ENCODE measurements around the gene C1orf116.

GRCh38 chr1:207064561-207064960, 32.0 kb upstream of the C1orf116 start:
- no peak for TF ChIP-seq TAF1 (IDR thresholded peaks at IDR 0.05; ENCODE audit: low read depth)
- no peak for TF ChIP-seq CTCF (IDR thresholded peaks at IDR 0.05; ENCODE audit: poor library complexity, severe bottlenecking)
- TF ChIP-seq EP300 (conservative IDR thresholded peaks at IDR 0.05; ENCODE audit: poor library complexity, severe bottlenecking), result no peak
- no peak for TF ChIP-seq MXI1 (conservative IDR thresholded peaks at IDR 0.05; ENCODE audit: poor library complexity, severe bottlenecking)
- TF ChIP-seq POLR2AphosphoS5 (IDR thresholded peaks at IDR 0.05), result no peak
- TF ChIP-seq SMC3 (conservative IDR thresholded peaks at IDR 0.05; ENCODE audit: poor library complexity), result no peak
- no peak for TF ChIP-seq EZH2 (IDR thresholded peaks at IDR 0.05; ENCODE audit: borderline replicate concordance, insufficient read depth, low read length, poor library complexity, severe bottlenecking)
- TF ChIP-seq REST (IDR thresholded peaks at IDR 0.05; ENCODE audit: borderline replicate concordance), result no peak

All from neural cell (in vitro differentiated cells).